Inflammatory macrophage (primary cell): ENCODE results near the gene SDCCAG8.

Source experiments
- DNase-seq, 2 donors: peaks; one replicate each; pipeline ENCODE4 v3.0.0-alpha.2; 2020 to 2022

The SDCCAG8 gene

GRCh38 chr1:243488459-243489157 lies 232.8 kb downstream of the SDCCAG8 start:
- no peak for DNase-seq

- no peak for DNase-seq
Measured at GRCh38 chr1:243489158-243489527, 233.3 kb downstream of the SDCCAG8 start.

- no peak for DNase-seq
Measured at GRCh38 chr1:243489681-243490546, 234.1 kb downstream of the SDCCAG8 start.

GRCh38 chr1:243490748-243491686 lies 235.2 kb downstream of the SDCCAG8 start:
- no peak for DNase-seq

GRCh38 chr1:243493156-243494129 lies 237.6 kb downstream of the SDCCAG8 start:
- DNase-seq, result no peak

- no peak for DNase-seq
Measured at GRCh38 chr1:243494741-243495431, 239.0 kb downstream of the SDCCAG8 start.

GRCh38 chr1:243495442-243496186 lies 239.8 kb downstream of the SDCCAG8 start:
- DNase-seq, result peak; percentile 73 to 89

- no peak for DNase-seq
Measured at GRCh38 chr1:243496187-243496646, 240.4 kb downstream of the SDCCAG8 start.

GRCh38 chr1:243496806-243497205 lies 241.0 kb downstream of the SDCCAG8 start:
- DNase-seq, result no peak

- DNase-seq, result no peak
Measured at GRCh38 chr1:243497939-243498681, 242.3 kb downstream of the SDCCAG8 start.

GRCh38 chr1:243499248-243499647 lies 243.4 kb downstream of the SDCCAG8 start:
- no peak for DNase-seq

GRCh38 chr1:243499711-243500110 lies 243.9 kb downstream of the SDCCAG8 start:
- DNase-seq, result no peak

- DNase-seq, result no peak
Measured at GRCh38 chr1:243500512-243500911, 244.7 kb downstream of the SDCCAG8 start.

GRCh38 chr1:243501002-243501401 lies 245.2 kb downstream of the SDCCAG8 start:
- DNase-seq, result no peak

- DNase-seq, result no peak
Measured at GRCh38 chr1:243503155-243503554, 247.3 kb downstream of the SDCCAG8 start.

- DNase-seq, result peak in 1 of 2 donors; percentile 20
Measured at GRCh38 chr1:243505986-243506689, 250.3 kb downstream of the SDCCAG8 start.

GRCh38 chr1:243507001-243507671 lies 251.3 kb downstream of the SDCCAG8 start:
- DNase-seq, result peak; percentile 52 to 76
